Measurements from ENCODE around the gene C13orf42. TPM values are rescaled to one million over a fixed set of nuclear protein-coding genes. Genes with fewer than 3 reads are reported as not detected.
"Not testable (repeated sequence)": the region's sequence is repeated elsewhere in the genome, so short reads cannot be mapped to it uniquely, and the experiment has no call there.

The C13orf42 gene
- total RNA-seq, 1 donor = not detected

GRCh38 chr13:51125495-51126226, 14.6 kb upstream of the C13orf42 start:
- TF ChIP-seq, protein P1, sequence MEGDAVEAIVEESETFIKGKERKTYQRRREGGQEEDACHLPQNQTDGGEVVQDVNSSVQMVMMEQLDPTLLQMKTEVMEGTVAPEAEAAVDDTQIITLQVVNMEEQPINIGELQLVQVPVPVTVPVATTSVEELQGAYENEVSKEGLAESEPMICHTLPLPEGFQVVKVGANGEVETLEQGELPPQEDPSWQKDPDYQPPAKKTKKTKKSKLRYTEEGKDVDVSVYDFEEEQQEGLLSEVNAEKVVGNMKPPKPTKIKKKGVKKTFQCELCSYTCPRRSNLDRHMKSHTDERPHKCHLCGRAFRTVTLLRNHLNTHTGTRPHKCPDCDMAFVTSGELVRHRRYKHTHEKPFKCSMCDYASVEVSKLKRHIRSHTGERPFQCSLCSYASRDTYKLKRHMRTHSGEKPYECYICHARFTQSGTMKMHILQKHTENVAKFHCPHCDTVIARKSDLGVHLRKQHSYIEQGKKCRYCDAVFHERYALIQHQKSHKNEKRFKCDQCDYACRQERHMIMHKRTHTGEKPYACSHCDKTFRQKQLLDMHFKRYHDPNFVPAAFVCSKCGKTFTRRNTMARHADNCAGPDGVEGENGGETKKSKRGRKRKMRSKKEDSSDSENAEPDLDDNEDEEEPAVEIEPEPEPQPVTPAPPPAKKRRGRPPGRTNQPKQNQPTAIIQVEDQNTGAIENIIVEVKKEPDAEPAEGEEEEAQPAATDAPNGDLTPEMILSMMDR (IDR thresholded peaks at IDR 0.05; ENCODE audit: insufficient read depth, low read depth, low read length) = peak; percentile 88
- peak; percentile 53 for DNase-seq (ENCODE audit: low read depth)

GRCh38 chr13:51122868-51123566, 11.9 kb upstream of the C13orf42 start:
- H3K4me3 ChIP-seq (ENCODE audit: low read depth, low read length) = no peak overlapping the region
- TF ChIP-seq, protein P1 (IDR thresholded peaks at IDR 0.05; ENCODE audit: insufficient read depth, low read depth, low read length) = no peak
- no peak for DNase-seq (ENCODE audit: low read depth)

More at GRCh38 chr13:51125495-51126226, 14.6 kb upstream of the C13orf42 start:
- no peak overlapping the region for H3K4me3 ChIP-seq (ENCODE audit: low read depth, low read length)

DNA sequence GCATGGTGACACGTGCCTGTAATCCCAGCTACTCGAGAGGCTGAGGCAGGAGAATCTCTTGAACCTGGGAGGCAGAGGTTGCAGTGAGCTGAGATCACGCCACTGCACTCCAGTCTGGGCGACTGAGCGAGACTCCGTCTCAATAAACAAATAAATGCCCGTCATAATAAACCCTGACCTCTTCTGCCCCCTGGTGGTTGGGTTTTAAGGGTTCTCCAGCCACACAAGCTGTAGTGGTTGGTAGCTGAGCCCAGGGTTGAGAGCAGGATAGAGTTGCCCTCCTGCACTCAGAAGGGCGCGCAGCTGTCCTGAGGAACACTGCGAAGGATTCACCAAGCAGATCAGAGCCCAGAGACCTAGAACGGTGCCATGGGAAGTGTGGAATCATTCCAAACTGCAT, 9.8 kb upstream of the C13orf42 start:
- DNase-seq (ENCODE audit: low read depth); H3K4me3 ChIP-seq (ENCODE audit: low read depth, low read length): not testable (repeated sequence)
- TF ChIP-seq, protein P1 (IDR thresholded peaks at IDR 0.05; ENCODE audit: insufficient read depth, low read depth, low read length) = peak; percentile 30

GRCh38 chr13:51118809-51119431, 7.8 kb upstream of the C13orf42 start:
- TF ChIP-seq, protein P1 (IDR thresholded peaks at IDR 0.05; ENCODE audit: insufficient read depth, low read depth, low read length) = no peak
- H3K4me3 ChIP-seq (ENCODE audit: low read depth, low read length) = no peak overlapping the region
- DNase-seq (ENCODE audit: low read depth) = no peak

GRCh38 chr13:51113969-51114368, 2.9 kb upstream of the C13orf42 start:
- H3K4me3 ChIP-seq (ENCODE audit: low read depth, low read length) = no peak overlapping the region
- TF ChIP-seq, protein P1 (IDR thresholded peaks at IDR 0.05; ENCODE audit: insufficient read depth, low read depth, low read length) = no peak
- DNase-seq (ENCODE audit: low read depth) = no peak

GRCh38 chr13:51113186-51113881, 2.3 kb upstream of the C13orf42 start:
- H3K4me3 ChIP-seq (ENCODE audit: low read depth, low read length) = no peak overlapping the region
- TF ChIP-seq, protein P1 (IDR thresholded peaks at IDR 0.05; ENCODE audit: insufficient read depth, low read depth, low read length) = no peak
- no peak for DNase-seq (ENCODE audit: low read depth)

Data from fibroblast of villous mesenchyme (primary cell).